Sigmoid colon (tissue), 4 donors: ENCODE measurements around the gene CDC42BPA.

ENCODE experiments used
- CTCF ChIP-seq, 4 experiments: fragments of 450-650 bp in 3 of 4; fragments of 200-600 bp in 1 of 4; IDR thresholded peaks; one replicate each; pipeline ENCODE4 v1.5.1; 2016 to 2019; ENCODE audit warnings: antibody characterized with exemption in 4 of 4, mild to moderate bottlenecking in 3 of 4, moderate library complexity in 2 of 4
- EP300 ChIP-seq, 4 donors: sonication (generic); formaldehyde crosslinking; IDR thresholded peaks; one replicate each; pipeline ENCODE4 v1.6.1; 2017; ENCODE audit warnings: antibody characterized with exemption in 4 of 4
- POLR2A ChIP-seq, 2 donors: fragments of 450-650 bp; IDR thresholded peaks; one replicate each; pipeline ENCODE4 v1.6.1; 2016; ENCODE audit warnings: antibody characterized with exemption in 2 of 2, mild to moderate bottlenecking in 2 of 2, moderate library complexity in 2 of 2
- POLR2AphosphoS5 ChIP-seq, 4 donors: sonication (generic); formaldehyde crosslinking; IDR thresholded peaks; one replicate each; pipeline ENCODE4 v1.6.1; 2017; ENCODE audit warnings: antibody characterized with exemption in 4 of 4

DNA sequence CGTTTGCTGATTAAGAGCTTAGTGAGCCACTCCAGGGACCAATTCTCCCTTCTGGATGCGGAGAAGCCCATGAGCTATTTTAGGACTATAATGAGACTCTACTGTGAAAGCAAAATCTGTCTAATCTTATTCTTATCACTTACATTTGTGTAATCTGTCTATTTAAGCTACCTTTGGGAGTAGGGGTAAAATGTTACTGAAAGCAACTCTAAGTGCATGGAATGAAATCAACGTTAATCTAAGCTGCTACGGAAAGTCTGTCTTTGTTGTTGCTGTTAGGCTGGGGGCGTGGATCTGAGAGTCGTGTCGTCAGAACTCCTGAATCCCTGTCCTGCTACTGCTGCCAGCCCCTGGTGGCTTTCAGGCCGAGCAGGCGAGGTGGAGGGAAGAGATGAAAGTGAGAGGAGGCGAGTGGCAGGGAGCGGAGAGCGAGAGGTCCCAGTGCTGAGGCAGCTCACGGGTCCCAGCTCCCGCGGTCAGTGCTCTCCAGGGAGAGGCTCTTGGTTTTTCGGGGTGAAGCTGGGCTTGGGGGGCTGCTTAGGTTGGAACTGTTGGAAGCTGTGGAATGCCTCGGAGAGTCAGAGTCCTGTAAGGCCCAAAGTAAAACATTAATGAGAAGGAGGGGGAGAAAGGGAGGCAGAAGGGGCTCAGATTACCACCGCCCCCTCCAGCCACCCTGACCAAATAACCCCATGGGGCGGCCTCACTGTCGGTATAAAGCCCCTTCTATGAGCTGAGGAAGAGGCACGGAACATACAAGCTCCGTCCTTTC lies 324.3 kb downstream of the CDC42BPA start:
- TF ChIP-seq CTCF (IDR thresholded peaks at IDR 0.05) (no peak), EP300 (IDR thresholded peaks at IDR 0.05) (no peak), POLR2A (IDR thresholded peaks at IDR 0.05) (no peak), POLR2AphosphoS5 (IDR thresholded peaks at IDR 0.05) (no peak)
